Measurements from ENCODE around the gene ISG20L2. TPM values are rescaled to one million over a fixed set of nuclear protein-coding genes. Genes with fewer than 3 reads are reported as not detected.

Gene ISG20L2
- total and polyA plus RNA-seq, 12 donors: 5.7 to 17.5 (median 13.3) TPM

- Histone ChIP-seq H3K9me3 (no peaks in the 10 kb centered on the region), H3K27ac (no peak overlapping the region), H3K27me3 (no peaks in the 10 kb centered on the region), H3K4me3 (no peak overlapping the region), H3K36me3 (peaks cover 0 to 3% (median 0%) of the 10 kb centered on the region in 9 donors), H3K4me1 (peaks cover 13 to 45% (median 30%) of the 10 kb centered on the region in 9 donors)
- ATAC-seq: no peak
- intact Hi-C loops (cut with DNase I): no loop called here
- no peak for TF ChIP-seq CTCF (IDR thresholded peaks at IDR 0.05)
- WGBS, 2 donors: 74 to 75% methylated on average over 8 of the region's 8 CpGs
- DNase-seq: no peak
Measured at GRCh38 chr1:156754219-156754618, 25.7 kb upstream of the ISG20L2 start.

DNA sequence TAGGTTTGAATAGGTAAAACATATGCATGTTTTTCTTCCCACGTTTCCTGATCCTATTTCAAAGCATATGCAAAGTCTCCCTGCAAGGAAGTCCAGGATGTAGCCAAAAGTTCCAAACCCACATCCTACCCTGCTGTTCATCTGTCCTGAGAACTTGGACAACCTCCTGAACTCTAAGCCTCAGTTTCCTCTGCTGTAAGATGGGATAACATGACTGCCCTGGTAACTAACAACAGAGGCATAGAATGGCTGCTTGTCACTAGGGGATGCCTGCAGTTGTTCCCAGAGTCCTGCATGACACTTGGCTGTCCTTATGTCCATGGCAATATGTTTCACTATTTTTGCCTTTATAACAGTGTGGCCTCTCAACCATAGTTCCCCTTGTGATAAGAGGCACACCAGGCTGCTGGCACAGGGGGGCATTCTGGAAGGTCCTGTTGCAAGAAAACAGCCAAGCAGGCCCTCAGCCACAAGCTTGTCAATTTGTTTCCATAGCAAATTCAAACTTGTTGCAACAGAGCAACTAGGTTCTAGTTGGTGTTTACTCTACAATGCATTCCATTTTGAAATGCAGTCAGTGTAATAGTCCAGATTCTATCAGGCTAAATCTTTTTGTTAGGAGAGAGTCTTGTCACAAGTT is 24.4 kb upstream of the ISG20L2 start:
- H3K27ac ChIP-seq: peak overlapping the region in 5 of 10 donors; percentile 98 to 100 (median 100)
- DNase-seq (no peak), ATAC-seq (no peak)
- WGBS, 2 donors: 13 to 29% methylated on average over 1 of the region's 1 CpG
- H3K4me1 ChIP-seq: peaks cover 24 to 57% (median 43%) of the 10 kb centered on the region in 9 donors
- H3K4me3 ChIP-seq: peak overlapping the region in 7 of 10 donors; percentile 79 to 99 (median 99)
- intact Hi-C loops (cut with DNase I): loop anchor here in 3 of 10 donors (1.0 to 2.0 kb wide), 2 partner anchors 13 to 14 kb away; partner anchors contain the start of gene PRCC (in 2 of the 3)
- H3K9me3 ChIP-seq: no peaks in the 10 kb centered on the region
- H3K27me3 ChIP-seq: no peaks in the 10 kb centered on the region
- no peak for TF ChIP-seq CTCF (IDR thresholded peaks at IDR 0.05)
- H3K36me3 ChIP-seq: peaks cover 0 to 3% (median 0%) of the 10 kb centered on the region in 9 donors

GRCh38 chr1:156751757-156752481 is 23.4 kb upstream of the ISG20L2 start:
- ATAC-seq: peak; percentile 75 to 89 (median 84)

More at GRCh38 chr1:156751757-156752481, 23.4 kb upstream of the ISG20L2 start:
- no peaks in the 10 kb centered on the region for H3K27me3 ChIP-seq
- H3K9me3 ChIP-seq: no peaks in the 10 kb centered on the region
- 0% methylated on average over 63 to 68 of the region's 68 CpGs for WGBS, 2 donors
- H3K4me1 ChIP-seq: peaks cover 30 to 66% (median 50%) of the 10 kb centered on the region in 9 donors
- H3K4me3 ChIP-seq: peak overlapping the region; percentile 79 to 99 (median 97)
- DNase-seq: peak; percentile 98
- H3K27ac ChIP-seq: peak overlapping the region; percentile 94 to 100 (median 100)
- peaks cover 0 to 3% (median 0%) of the 10 kb centered on the region in 9 donors for H3K36me3 ChIP-seq
- intact Hi-C loops (cut with DNase I): loop anchor here in 6 of 10 donors (1.0 to 2.0 kb wide), 2 partner anchors 14 to 15 kb away; partner anchors contain the start of gene PRCC (in 3 of the 6)
- TF ChIP-seq CTCF (IDR thresholded peaks at IDR 0.05): peak in 2 of 9 donors; percentile 11 to 16
